GM23248 (cell line): ENCODE measurements around the gene SLC17A2. TPM values are rescaled to one million over a fixed set of nuclear protein-coding genes. Genes with fewer than 3 reads are reported as not detected.

Experiments used
- DNase-seq: peaks from one replicate; pipeline ENCODE4 v3.0.0-alpha.2; 2015
- H2AFZ ChIP-seq: fragments of 200-600 bp; sonication (generic); 2 replicates; pipeline ENCODE4 v1.6.1; 2016; ENCODE audit warnings: antibody characterized with exemption
- H3F3A ChIP-seq: fragments of 200-600 bp; sonication (generic); 2 replicates; pipeline ENCODE4 v1.6.1; 2016; ENCODE audit warnings: mild to moderate bottlenecking, antibody characterized with exemption, mixed run types; ENCODE audit not compliant: insufficient read depth
- H3K27ac ChIP-seq: fragments of 200-600 bp; sonication (generic); 2 replicates; pipeline ENCODE4 v1.5.1; 2016; ENCODE audit warnings: mild to moderate bottlenecking
- H3K27me3 ChIP-seq: fragments of 200-600 bp; sonication (generic); replicated peaks from 2 replicates; pipeline ENCODE4 v1.6.1; 2016; ENCODE audit warnings: mild to moderate bottlenecking; ENCODE audit not compliant: insufficient read depth
- H3K36me3 ChIP-seq: fragments of 200-600 bp; sonication (generic); 2 replicates; pipeline ENCODE4 v1.6.1; 2016; ENCODE audit warnings: low read depth, mild to moderate bottlenecking
- H3K4me1 ChIP-seq: fragments of 200-600 bp; sonication (generic); 2 replicates; pipeline ENCODE4 v1.6.1; 2016; ENCODE audit warnings: mild to moderate bottlenecking; ENCODE audit not compliant: insufficient read depth
- H3K4me2 ChIP-seq: fragments of 200-600 bp; sonication (generic); one replicate; pipeline ENCODE4 v1.6.1; 2016; ENCODE audit warnings: mild to moderate bottlenecking; ENCODE audit not compliant: unreplicated experiment
- H3K4me3 ChIP-seq: fragments of 200-600 bp; sonication (generic); 2 replicates; pipeline ENCODE4 v1.5.1; 2016; ENCODE audit warnings: mild to moderate bottlenecking
- H3K79me2 ChIP-seq: fragments of 200-600 bp; sonication (generic); 2 replicates; pipeline ENCODE4 v1.6.1; 2016; ENCODE audit warnings: mild to moderate bottlenecking; ENCODE audit not compliant: insufficient read depth
- H3K9ac ChIP-seq: fragments of 200-600 bp; sonication (generic); 2 replicates; pipeline ENCODE4 v1.6.1; 2016; ENCODE audit warnings: mild to moderate bottlenecking
- H3K9me2 ChIP-seq: fragments of 200-600 bp; sonication (generic); 2 replicates; pipeline ENCODE4 v1.6.1; 2016; ENCODE audit warnings: mixed run types, mild to moderate bottlenecking, moderate library complexity; ENCODE audit not compliant: insufficient read depth
- H3K9me3 ChIP-seq: fragments of 200-600 bp; sonication (generic); one replicate; pipeline ENCODE4 v1.6.1; 2017; ENCODE audit warnings: low read depth
- H4K20me1 ChIP-seq: fragments of 200-600 bp; sonication (generic); 2 replicates; pipeline ENCODE4 v1.6.0; 2016; ENCODE audit not compliant: insufficient read depth
- EZH2 ChIP-seq: fragments of 200-600 bp; sonication (generic); IDR thresholded peaks from 2 replicates; pipeline ENCODE4 v1.6.1; 2018; ENCODE audit warnings: antibody characterized with exemption, mild to moderate bottlenecking; ENCODE audit not compliant: insufficient read depth, poor library complexity, severe bottlenecking
- EZH2phosphoT487 ChIP-seq: fragments of 200-600 bp; sonication (generic); IDR thresholded peaks from 2 replicates; pipeline ENCODE4 v1.6.1; 2018; ENCODE audit warnings: antibody characterized with exemption, moderate library complexity, mild to moderate bottlenecking, low read depth; ENCODE audit not compliant: insufficient read depth
- WGBS, 2 experiments: methylation state at CpG; one replicate each; pipeline ENCODE4 v1.1.6; 2015 to 2017; ENCODE audit warnings: low lambda C conversion rate in 2 of 2, low coverage in 1 of 2; ENCODE audit errors: missing lambda C conversion rate in 2 of 2; 5-methylcytosine and 5-hydroxymethylcytosine counted together
- in situ Hi-C: fragments of 300-500 bp; cut with MboI; formaldehyde crosslinking; loops from 2 replicates; pipeline ENCODE4 v1.15.0; 2020
- polyA plus RNA-seq: library from polyadenylated mRNA; unstranded; fragments of >200 nt; fragmentation: Nextera tagmentation; extraction: Ambion mirVana; gene quantifications from 2 replicates; pipeline ENCODE4 v1.2.1, GENCODE V29; 2016
- total RNA-seq: library from RNA; depleted of rRNA; stranded (reverse); fragments of >200 nt; shearing (Covaris generic); gene quantifications from 2 replicates; pipeline ENCODE4 v1.2.3, GENCODE V29; 2014

SLC17A2 gene
- total and polyA plus RNA-seq, 2 experiments from 2014 or later: not detected

DNA sequence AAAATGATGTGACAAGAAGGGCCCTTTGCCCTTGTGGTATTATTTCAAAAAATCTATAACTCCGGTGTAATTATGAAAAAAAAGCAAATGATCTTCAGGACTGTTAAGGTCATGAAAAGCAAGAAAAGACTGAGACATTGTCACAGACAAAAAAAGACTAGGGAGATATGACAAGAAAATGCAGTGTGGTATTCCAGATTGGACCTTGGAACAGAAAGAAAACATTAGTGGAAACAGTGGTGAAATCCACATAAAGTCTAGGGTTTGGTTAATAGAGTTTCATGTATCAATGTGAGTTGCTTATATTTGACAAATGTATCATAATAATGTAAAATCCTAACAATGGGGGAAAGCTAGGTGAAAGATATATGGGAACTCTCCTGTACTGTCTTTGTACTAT lies 29.6 kb downstream of the SLC17A2 start:
- Histone ChIP-seq H4K20me1 (no peaks in the 10 kb centered on the region), H3K4me2 (no peak overlapping the region), H3K4me3 (no peak overlapping the region), H3K9me2 (no peaks in the 10 kb centered on the region), H3K27me3 (no peaks in the 10 kb centered on the region), H3K4me1 (no peaks in the 10 kb centered on the region), H3K27ac (no peak overlapping the region), H3K9me3 (no peaks in the 10 kb centered on the region), H3K79me2 (no peaks in the 10 kb centered on the region), H3K36me3 (no peaks in the 10 kb centered on the region), H3F3A (no peaks in the 10 kb centered on the region), H2AFZ (no peak overlapping the region), H3K9ac (no peak overlapping the region)
- in situ Hi-C loops: no loop called here
- no peak for DNase-seq
- 58 to 63% methylated on average over 1 of the region's 1 CpG for WGBS, 2 experiments
- TF ChIP-seq EZH2phosphoT487 (no peak), EZH2 (no peak)

DNA sequence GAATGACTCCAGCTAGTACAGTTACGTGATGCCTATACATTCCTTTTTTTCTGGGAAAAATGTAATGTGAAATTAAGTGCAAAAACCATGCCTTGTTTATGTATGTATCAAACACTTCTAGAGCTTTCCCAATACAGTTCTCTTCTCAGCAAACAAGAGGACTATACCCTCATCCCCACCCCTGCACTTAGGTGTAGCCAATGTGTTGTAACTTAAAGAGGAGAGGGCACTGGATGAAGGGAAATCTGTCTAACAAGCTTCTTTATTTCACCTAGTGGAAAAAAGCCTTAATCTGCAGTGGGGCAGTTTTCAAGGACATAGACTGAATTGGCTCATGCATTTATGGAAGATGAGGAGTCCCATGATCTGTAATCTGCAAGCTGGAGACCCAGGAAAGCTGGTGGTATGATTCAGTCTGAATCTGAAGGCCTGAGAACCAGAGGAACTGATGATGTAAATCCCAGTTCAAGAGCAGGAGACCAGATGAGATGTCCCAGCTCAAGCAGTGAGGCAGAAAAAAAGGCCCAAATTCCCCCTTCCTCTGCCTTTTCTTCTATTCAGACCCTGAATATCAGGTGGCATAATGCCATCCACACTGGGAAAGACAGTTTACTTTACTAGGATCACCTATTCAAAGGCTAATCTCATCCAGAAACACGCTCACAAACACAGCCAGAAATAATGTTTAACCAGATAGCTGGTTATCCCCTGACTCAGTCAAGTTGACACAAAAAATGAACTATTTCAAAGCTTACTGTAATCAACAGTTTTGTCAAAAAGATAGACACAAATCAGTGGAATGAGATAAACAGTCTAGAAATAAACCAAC lies 30.7 kb downstream of the SLC17A2 start:
- no peaks in the 10 kb centered on the region for H3F3A ChIP-seq
- peak; percentile 23 for DNase-seq
- in situ Hi-C loops: no loop called here
- no peak for TF ChIP-seq EZH2phosphoT487
- TF ChIP-seq EZH2: no peak
- H3K79me2 ChIP-seq: no peaks in the 10 kb centered on the region
- no peak overlapping the region for H3K27ac ChIP-seq
- no peaks in the 10 kb centered on the region for H3K4me1 ChIP-seq
- no peak overlapping the region for H2AFZ ChIP-seq
- H3K27me3 ChIP-seq: no peaks in the 10 kb centered on the region
- no peaks in the 10 kb centered on the region for H3K9me3 ChIP-seq
- 62 to 64% methylated on average over 2 of the region's 2 CpGs for WGBS, 2 experiments
- no peak overlapping the region for H3K4me3 ChIP-seq
- H3K36me3 ChIP-seq: no peaks in the 10 kb centered on the region
- no peaks in the 10 kb centered on the region for H3K9me2 ChIP-seq
- H3K4me2 ChIP-seq: no peak overlapping the region
- H3K9ac ChIP-seq: no peak overlapping the region
- H4K20me1 ChIP-seq: no peaks in the 10 kb centered on the region

DNA sequence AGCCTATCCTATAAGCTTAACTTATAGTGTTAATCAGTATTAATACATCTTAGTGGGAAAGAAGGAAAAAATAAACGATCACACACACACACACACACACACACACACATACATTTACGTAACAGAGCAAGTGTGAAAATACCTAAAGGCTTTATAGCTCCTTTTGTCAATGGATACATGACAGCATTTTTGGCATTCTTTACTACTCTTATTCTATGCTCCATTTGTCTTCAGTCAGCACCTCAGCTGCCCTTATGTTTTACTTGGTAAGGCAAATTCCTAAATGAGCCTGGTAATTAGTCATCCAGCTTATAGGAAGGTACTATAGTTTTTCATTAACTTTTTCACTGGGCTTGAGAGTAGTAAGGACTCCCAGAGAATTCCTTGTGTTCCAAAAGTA lies 31.4 kb downstream of the SLC17A2 start:
- Histone ChIP-seq H4K20me1 (no peaks in the 10 kb centered on the region), H3K4me1 (no peaks in the 10 kb centered on the region), H3K4me2 (no peak overlapping the region), H3K79me2 (no peaks in the 10 kb centered on the region), H3K27ac (no peak overlapping the region), H3K27me3 (no peaks in the 10 kb centered on the region), H2AFZ (no peak overlapping the region), H3K9ac (no peak overlapping the region), H3K4me3 (no peak overlapping the region), H3K9me3 (no peaks in the 10 kb centered on the region), H3K9me2 (no peaks in the 10 kb centered on the region), H3K36me3 (no peaks in the 10 kb centered on the region), H3F3A (no peaks in the 10 kb centered on the region)
- in situ Hi-C loops: no loop called here
- DNase-seq: no peak
- no peak for TF ChIP-seq EZH2phosphoT487
- no peak for TF ChIP-seq EZH2
- 64 to 72% methylated on average over 2 of the region's 2 CpGs for WGBS, 2 experiments

DNA sequence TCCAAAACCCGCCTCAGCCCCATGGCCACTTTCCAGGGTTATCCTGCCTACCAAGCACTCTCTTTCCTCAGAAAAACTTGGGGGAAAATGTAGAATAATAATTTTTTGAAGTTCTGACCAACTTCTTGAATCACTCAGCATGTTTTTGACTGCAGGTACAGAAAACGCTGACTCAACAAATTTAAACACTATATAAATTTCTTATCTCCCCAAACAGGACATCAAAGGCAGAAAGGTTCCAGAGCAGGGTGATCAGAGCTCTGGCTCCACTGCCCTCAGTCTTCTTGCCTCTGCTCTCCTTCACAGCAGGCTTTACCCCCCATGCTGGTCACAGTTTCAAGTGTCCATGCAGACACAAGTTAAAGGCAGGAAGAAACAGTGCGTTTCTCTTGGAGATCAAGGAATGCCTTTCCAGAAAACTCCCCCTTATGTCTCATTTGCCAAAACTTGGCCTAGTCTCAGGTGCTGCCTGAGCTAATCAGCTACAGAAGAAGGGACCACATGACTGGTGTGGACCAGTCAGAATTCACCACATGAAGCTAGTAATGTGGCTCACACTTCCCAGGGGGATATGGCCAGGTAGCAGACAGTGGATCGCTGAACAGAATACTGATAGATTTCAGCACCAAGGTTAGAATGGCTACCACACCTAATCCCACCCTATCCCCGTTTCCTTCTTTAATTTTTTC lies 32.1 kb downstream of the SLC17A2 start:
- H4K20me1 ChIP-seq: no peaks in the 10 kb centered on the region
- H3K79me2 ChIP-seq: no peaks in the 10 kb centered on the region
- no peak for TF ChIP-seq EZH2phosphoT487
- H2AFZ ChIP-seq: no peak overlapping the region
- H3K27ac ChIP-seq: no peak overlapping the region
- H3K4me3 ChIP-seq: no peak overlapping the region
- 61 to 64% methylated on average over 5 of the region's 5 CpGs for WGBS, 2 experiments
- no peak overlapping the region for H3K4me2 ChIP-seq
- H3F3A ChIP-seq: no peaks in the 10 kb centered on the region
- no peaks in the 10 kb centered on the region for H3K36me3 ChIP-seq
- no peak overlapping the region for H3K9ac ChIP-seq
- in situ Hi-C loops: no loop called here
- no peaks in the 10 kb centered on the region for H3K9me2 ChIP-seq
- H3K4me1 ChIP-seq: no peaks in the 10 kb centered on the region
- H3K27me3 ChIP-seq: no peaks in the 10 kb centered on the region
- DNase-seq: no peak
- H3K9me3 ChIP-seq: no peaks in the 10 kb centered on the region
